Mesendoderm (in vitro differentiated cells): Measurements from ENCODE around the gene ZC3H14.

Source experiments
- DNase-seq: peaks from one replicate; pipeline ENCODE4 v3.0.0; 2013
- H2AK5ac ChIP-seq: 2 replicates; pipeline ENCODE4 v1.6.1; 2013; ENCODE audit warnings: low read length, inconsistent platforms
- H2BK120ac ChIP-seq: 2 replicates; pipeline ENCODE4 v1.6.1; 2013; ENCODE audit warnings: low read depth, mild to moderate bottlenecking, low read length, moderate library complexity, mixed read lengths
- H2BK15ac ChIP-seq: replicated peaks from 2 replicates; pipeline ENCODE4 v1.6.1; 2013; ENCODE audit warnings: low read depth, mild to moderate bottlenecking, moderate library complexity
- H2BK5ac ChIP-seq: 2 replicates; pipeline ENCODE4 v1.6.1; 2013; ENCODE audit warnings: low read length, inconsistent platforms
- H3K18ac ChIP-seq: 2 replicates; pipeline ENCODE4 v1.6.1; 2013; ENCODE audit warnings: mild to moderate bottlenecking, low read length, mixed read lengths
- H3K23ac ChIP-seq: one replicate; pipeline ENCODE4 v1.6.1; 2013; ENCODE audit warnings: low read length
- H3K27ac ChIP-seq: 2 replicates; pipeline ENCODE4 v1.5.1; 2013; ENCODE audit warnings: low read depth, mild to moderate bottlenecking, inconsistent platforms, low read length, moderate library complexity
- H3K27me3 ChIP-seq: 2 replicates; pipeline ENCODE4 v1.6.1; 2013; ENCODE audit warnings: low read length, control low read depth, mild to moderate bottlenecking, inconsistent platforms; ENCODE audit not compliant: insufficient read depth, poor library complexity
- H3K36me3 ChIP-seq: 2 replicates; pipeline ENCODE4 v1.6.1; 2013; ENCODE audit warnings: low read length, inconsistent platforms; ENCODE audit not compliant: control insufficient read depth, insufficient read depth
- H3K4ac ChIP-seq: one replicate; pipeline ENCODE4 v1.6.1; 2013; ENCODE audit warnings: low read depth, mild to moderate bottlenecking, low read length, moderate library complexity
- H3K4me1 ChIP-seq: 2 replicates; pipeline ENCODE4 v1.6.1; 2013; ENCODE audit warnings: low read depth, low read length, inconsistent platforms; ENCODE audit not compliant: control insufficient read depth
- H3K4me2 ChIP-seq: 2 replicates; pipeline ENCODE4 v1.6.1; 2013; ENCODE audit warnings: low read length
- H3K4me3 ChIP-seq: 2 replicates; pipeline ENCODE4 v1.5.1; 2013; ENCODE audit warnings: mild to moderate bottlenecking, low read length
- H3K56ac ChIP-seq: one replicate; pipeline ENCODE4 v1.6.1; 2013; ENCODE audit warnings: low read length
- H3K79me1 ChIP-seq: 2 replicates; pipeline ENCODE4 v1.6.1; 2013; ENCODE audit warnings: low read length, inconsistent platforms
- H3K79me2 ChIP-seq: 2 replicates; pipeline ENCODE4 v1.6.1; 2013; ENCODE audit warnings: mild to moderate bottlenecking, low read length; ENCODE audit not compliant: control insufficient read depth, insufficient read depth
- H3K9ac ChIP-seq: 2 replicates; pipeline ENCODE4 v1.6.1; 2013; ENCODE audit warnings: low read length, inconsistent platforms
- H4K5ac ChIP-seq: one replicate; pipeline ENCODE4 v1.6.1; 2013; ENCODE audit warnings: low read length
- H4K8ac ChIP-seq: one replicate; pipeline ENCODE4 v1.6.1; 2013; ENCODE audit warnings: low read depth, mild to moderate bottlenecking, control low read depth, low read length, moderate library complexity
- WGBS: extraction: QIAGEN DNeasy Blood & Tissue Kit; methylation state at CpG from one replicate; pipeline ENCODE4 v1.1.7; 2013; ENCODE audit warnings: low lambda C conversion rate, missing lambda C conversion rate; ENCODE audit not compliant: insufficient coverage; ENCODE audit errors: extremely low coverage; 5-methylcytosine and 5-hydroxymethylcytosine counted together

ZC3H14 gene

DNA sequence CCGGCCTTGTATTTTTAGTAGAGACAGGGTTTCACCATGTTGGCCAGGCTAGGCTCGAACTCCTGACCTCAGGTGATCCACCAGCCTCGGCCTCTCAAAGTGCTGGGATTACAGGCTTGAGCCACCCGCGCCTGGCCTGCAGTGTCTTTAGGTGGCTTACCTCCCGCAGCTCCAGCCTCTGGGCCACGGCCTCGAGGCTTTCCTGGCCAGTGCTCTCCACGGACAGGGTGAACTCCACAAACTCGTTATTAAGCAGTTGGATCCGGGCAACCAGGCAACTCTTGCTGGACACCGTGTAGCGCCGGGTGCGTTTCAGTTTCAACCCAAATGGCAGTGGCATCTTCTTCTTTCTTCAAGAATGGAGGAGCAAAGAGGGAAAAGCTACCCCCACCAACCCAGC is 12.8 kb upstream of the ZC3H14 start:
- H3K4me2 ChIP-seq, result no peak overlapping the region
- no peak overlapping the region for H2BK15ac ChIP-seq
- H4K5ac ChIP-seq, result no peak overlapping the region
- H2BK5ac ChIP-seq, result no peak overlapping the region
- H2BK120ac ChIP-seq, result no peak overlapping the region
- H3K4me1 ChIP-seq, result no peaks in the 10 kb centered on the region
- H3K18ac ChIP-seq, result no peak overlapping the region
- no peak overlapping the region for H2AK5ac ChIP-seq
- no peak for DNase-seq
- no peak overlapping the region for H4K8ac ChIP-seq
- no CpG with 5 or more reads among the region's 15 CpGs for WGBS
- H3K27ac ChIP-seq, result no peak overlapping the region
- no peak overlapping the region for H3K56ac ChIP-seq
- H3K36me3 ChIP-seq, result peaks cover 6% of the 10 kb centered on the region
- H3K27me3 ChIP-seq, result no peaks in the 10 kb centered on the region
- H3K9ac ChIP-seq, result no peak overlapping the region
- H3K23ac ChIP-seq, result no peak overlapping the region
- H3K4ac ChIP-seq, result no peak overlapping the region
- H3K79me1 ChIP-seq, result peaks cover 11% of the 10 kb centered on the region
- H3K4me3 ChIP-seq, result no peak overlapping the region
- peaks cover 6% of the 10 kb centered on the region for H3K79me2 ChIP-seq

DNA sequence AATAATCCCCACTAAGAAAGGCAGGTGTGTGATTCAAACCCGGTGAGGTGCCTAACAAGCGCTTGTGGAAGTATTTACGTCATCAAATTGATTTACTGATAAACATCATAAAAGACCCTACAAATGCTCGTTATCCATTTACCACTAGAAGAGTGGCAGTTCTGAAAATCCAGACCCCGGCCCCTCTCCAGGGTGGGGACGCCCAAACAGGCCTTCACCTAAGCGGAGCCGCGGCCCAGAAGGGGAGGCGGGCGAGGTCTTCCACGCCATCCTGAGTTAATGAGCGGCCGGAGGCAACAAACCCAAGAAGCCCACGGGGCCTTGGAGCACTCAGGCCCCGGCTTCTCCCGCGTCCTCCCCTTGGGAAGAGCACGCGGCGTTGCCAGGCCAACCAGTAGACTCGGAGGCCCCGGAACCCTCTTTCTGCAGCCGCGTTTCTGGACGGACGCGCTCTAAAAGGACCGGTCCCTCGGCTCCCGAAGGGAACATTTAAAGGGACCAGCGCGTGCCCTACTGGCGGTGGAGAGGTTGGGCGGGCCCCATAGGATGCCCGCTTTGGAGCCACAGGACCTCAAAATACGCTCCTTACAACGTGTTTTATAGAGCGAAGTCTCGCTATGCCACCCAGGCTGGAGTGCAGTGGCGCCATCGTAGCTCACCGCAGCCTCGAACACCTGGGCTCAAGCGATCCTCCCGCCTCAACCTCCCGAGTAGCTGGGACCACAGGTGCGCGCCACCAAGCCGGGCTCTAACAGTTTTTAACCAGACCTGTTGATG is 11.6 kb upstream of the ZC3H14 start:
- H4K5ac ChIP-seq, result no peak overlapping the region
- no peak overlapping the region for H3K4ac ChIP-seq
- H2AK5ac ChIP-seq, result no peak overlapping the region
- H2BK120ac ChIP-seq, result no peak overlapping the region
- H3K27ac ChIP-seq, result no peak overlapping the region
- H3K36me3 ChIP-seq, result peaks cover 6% of the 10 kb centered on the region
- H2BK5ac ChIP-seq, result no peak overlapping the region
- H3K4me3 ChIP-seq, result peak overlapping the region; percentile 34
- H3K27me3 ChIP-seq, result no peaks in the 10 kb centered on the region
- H3K4me2 ChIP-seq, result peak overlapping the region; percentile 68
- peak overlapping the region; percentile 82 for H3K56ac ChIP-seq
- peaks cover 6% of the 10 kb centered on the region for H3K79me2 ChIP-seq
- WGBS, result no CpG with 5 or more reads among the region's 50 CpGs
- H4K8ac ChIP-seq, result peak overlapping the region; percentile 31
- peak overlapping the region; percentile 77 for H3K9ac ChIP-seq
- H2BK15ac ChIP-seq, result no peak overlapping the region
- no peak overlapping the region for H3K18ac ChIP-seq
- no peak overlapping the region for H3K23ac ChIP-seq
- H3K4me1 ChIP-seq, result no peaks in the 10 kb centered on the region
- H3K79me1 ChIP-seq, result peaks cover 11% of the 10 kb centered on the region
- peak; percentile 91 for DNase-seq

DNA sequence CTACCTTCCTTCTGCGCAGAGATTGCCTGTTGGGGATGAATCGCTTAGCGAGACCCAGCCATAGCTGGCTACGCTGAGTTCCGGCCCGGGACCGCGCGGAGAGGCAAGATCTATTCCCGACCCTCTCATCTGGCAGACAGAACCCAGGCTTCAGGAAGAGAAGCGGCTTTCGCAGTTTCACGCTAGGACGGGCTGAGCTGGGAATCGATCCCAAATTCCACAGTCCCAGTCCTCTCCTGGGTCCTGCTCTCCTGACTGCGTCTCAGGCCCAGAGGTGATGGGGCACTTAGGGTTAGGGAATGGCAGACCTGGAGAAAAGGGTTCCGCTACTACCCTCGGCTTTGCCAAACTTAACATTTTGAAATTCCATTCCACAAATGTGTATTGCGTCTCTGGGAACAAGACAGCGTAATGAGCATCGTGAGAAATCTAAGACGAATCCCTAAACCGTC is 10.8 kb upstream of the ZC3H14 start:
- Histone ChIP-seq H2BK120ac (no peak overlapping the region), H3K4ac (no peak overlapping the region), H4K8ac (no peak overlapping the region), H3K23ac (no peak overlapping the region), H2BK15ac (no peak overlapping the region), H3K36me3 (peaks cover 6% of the 10 kb centered on the region), H2AK5ac (no peak overlapping the region), H3K27ac (no peak overlapping the region), H3K56ac (no peak overlapping the region), H3K9ac (no peak overlapping the region), H2BK5ac (no peak overlapping the region), H3K79me1 (peaks cover 11% of the 10 kb centered on the region), H4K5ac (no peak overlapping the region), H3K27me3 (no peaks in the 10 kb centered on the region), H3K79me2 (peaks cover 6% of the 10 kb centered on the region), H3K4me2 (no peak overlapping the region), H3K4me3 (no peak overlapping the region), H3K4me1 (no peaks in the 10 kb centered on the region), H3K18ac (no peak overlapping the region)
- no CpG with 5 or more reads among the region's 23 CpGs for WGBS
- peak; percentile 42 for DNase-seq

DNA sequence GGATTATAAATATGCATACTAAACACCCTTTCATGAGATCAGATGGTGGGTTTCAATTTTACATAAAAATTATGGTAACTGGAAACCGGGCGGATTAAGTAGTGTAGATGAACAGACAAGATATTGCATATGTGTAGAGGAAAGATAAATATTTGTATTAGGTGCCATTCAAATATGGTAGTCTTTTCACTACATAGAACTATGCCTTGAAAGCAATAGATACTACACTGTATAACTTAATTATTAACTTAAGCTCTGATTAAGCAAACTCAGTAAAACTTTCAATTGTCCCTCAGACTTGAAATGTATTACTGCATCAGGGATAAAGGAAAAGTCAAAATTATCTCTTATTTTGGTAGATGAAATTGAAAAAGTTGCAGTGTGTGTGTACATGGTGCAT is 10.0 kb upstream of the ZC3H14 start:
- peaks cover 6% of the 10 kb centered on the region for H3K79me2 ChIP-seq
- H4K5ac ChIP-seq, result no peak overlapping the region
- no peak overlapping the region for H3K4me2 ChIP-seq
- no peak overlapping the region for H4K8ac ChIP-seq
- no peaks in the 10 kb centered on the region for H3K27me3 ChIP-seq
- no peak overlapping the region for H2BK120ac ChIP-seq
- no peak overlapping the region for H2BK15ac ChIP-seq
- no peak overlapping the region for H2AK5ac ChIP-seq
- H3K18ac ChIP-seq, result no peak overlapping the region
- H3K23ac ChIP-seq, result no peak overlapping the region
- H3K4me3 ChIP-seq, result no peak overlapping the region
- H3K56ac ChIP-seq, result no peak overlapping the region
- no peak overlapping the region for H3K27ac ChIP-seq
- no peak overlapping the region for H3K9ac ChIP-seq
- DNase-seq, result no peak
- 100% methylated on average over 2 of the region's 2 CpGs for WGBS
- H2BK5ac ChIP-seq, result no peak overlapping the region
- peaks cover 5% of the 10 kb centered on the region for H3K79me1 ChIP-seq
- H3K4ac ChIP-seq, result no peak overlapping the region
- H3K36me3 ChIP-seq, result peaks cover 2% of the 10 kb centered on the region
- no peaks in the 10 kb centered on the region for H3K4me1 ChIP-seq

DNA sequence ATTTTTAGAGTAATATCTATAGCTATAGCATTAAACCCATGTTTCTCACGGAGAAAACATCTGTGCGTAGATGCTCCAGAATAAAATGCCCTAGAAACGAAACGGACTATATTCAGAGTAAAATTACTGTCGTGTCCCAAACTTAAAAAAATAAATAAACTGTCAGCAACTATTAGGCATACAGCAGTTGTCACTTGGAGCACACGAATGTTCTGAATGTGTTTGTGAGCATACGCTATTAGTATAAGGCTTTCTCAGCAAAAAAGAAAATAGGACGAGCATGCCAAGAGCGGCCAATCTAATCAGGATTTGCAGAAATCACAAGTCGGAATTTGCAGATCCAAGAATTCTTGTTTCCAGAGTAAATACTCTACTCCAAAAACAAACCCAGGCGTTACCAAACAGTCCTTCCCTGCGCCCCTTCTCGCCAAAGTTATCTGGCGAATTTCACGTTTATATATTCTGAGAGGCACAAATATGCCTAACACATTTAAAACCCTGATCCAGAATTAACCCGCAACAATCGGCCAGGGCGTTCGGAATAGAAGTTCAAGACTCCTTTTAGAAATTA is 8.9 kb upstream of the ZC3H14 start:
- H3K4me2 ChIP-seq, result peak overlapping the region; percentile 87
- H2BK15ac ChIP-seq, result no peak overlapping the region
- no peak overlapping the region for H2AK5ac ChIP-seq
- no peak overlapping the region for H2BK120ac ChIP-seq
- no peak overlapping the region for H2BK5ac ChIP-seq
- H3K79me1 ChIP-seq, result peaks cover 2% of the 10 kb centered on the region
- H3K4me3 ChIP-seq, result peak overlapping the region; percentile 66
- H3K18ac ChIP-seq, result peak overlapping the region; percentile 98
- peak overlapping the region; percentile 96 for H3K4ac ChIP-seq
- H3K9ac ChIP-seq, result peak overlapping the region; percentile 56
- H3K27ac ChIP-seq, result peak overlapping the region; percentile 92
- no peak overlapping the region for H3K23ac ChIP-seq
- H4K5ac ChIP-seq, result no peak overlapping the region
- peaks cover 6% of the 10 kb centered on the region for H3K79me2 ChIP-seq
- peak; percentile 23 for DNase-seq
- H3K27me3 ChIP-seq, result no peaks in the 10 kb centered on the region
- H4K8ac ChIP-seq, result peak overlapping the region; percentile 99
- H3K4me1 ChIP-seq, result no peaks in the 10 kb centered on the region
- H3K36me3 ChIP-seq, result no peaks in the 10 kb centered on the region
- no CpG with 5 or more reads among the region's 19 CpGs for WGBS
- peak overlapping the region; percentile 70 for H3K56ac ChIP-seq
